Neural crest cell (in vitro differentiated cells): ENCODE results near the gene WNK2. TPM values are rescaled to one million over a fixed set of nuclear protein-coding genes. Genes with fewer than 3 reads are reported as not detected.

Experiments used
- DNase-seq: peaks from one replicate; pipeline ENCODE4 v3.0.0; 2021; ENCODE audit warnings: low read depth, mixed read lengths, low spot score
- H3K27ac Mint-ChIP-seq: one replicate; pipeline ENCODE4 v1.8.0; 2021; ENCODE audit warnings: mild to moderate bottlenecking, mixed read lengths; ENCODE audit not compliant: unreplicated experiment
- H3K27me3 Mint-ChIP-seq: 2 replicates; pipeline ENCODE4 v1.8.0; 2021; ENCODE audit warnings: low read depth, mild to moderate bottlenecking, mixed read lengths
- H3K36me3 Mint-ChIP-seq: 2 replicates; pipeline ENCODE4 v1.8.0; 2021; ENCODE audit warnings: low read depth, mild to moderate bottlenecking, mixed read lengths
- H3K4me1 Mint-ChIP-seq: 2 replicates; pipeline ENCODE4 v1.8.0; 2021; ENCODE audit warnings: mixed read lengths
- H3K4me3 Mint-ChIP-seq: one replicate; pipeline ENCODE4 v1.8.0; 2021; ENCODE audit warnings: mild to moderate bottlenecking, mixed read lengths
- H3K9me3 Mint-ChIP-seq: 2 replicates; pipeline ENCODE4 v1.8.0; 2021; ENCODE audit warnings: mixed read lengths
- CTCF ChIP-seq: fragments of 200-600 bp; sonication (generic); conservative IDR thresholded peaks from 2 replicates; pipeline ENCODE4 v1.5.0; 2021; ENCODE audit warnings: antibody characterized with exemption, mild to moderate bottlenecking
- total RNA-seq: library from RNA; stranded (reverse); gene quantifications from 2 replicates; pipeline ENCODE4 v1.2.1, GENCODE V29; 2021

Gene WNK2
- total RNA-seq, 1 donor from 2014 or later: 27.8 TPM

DNA sequence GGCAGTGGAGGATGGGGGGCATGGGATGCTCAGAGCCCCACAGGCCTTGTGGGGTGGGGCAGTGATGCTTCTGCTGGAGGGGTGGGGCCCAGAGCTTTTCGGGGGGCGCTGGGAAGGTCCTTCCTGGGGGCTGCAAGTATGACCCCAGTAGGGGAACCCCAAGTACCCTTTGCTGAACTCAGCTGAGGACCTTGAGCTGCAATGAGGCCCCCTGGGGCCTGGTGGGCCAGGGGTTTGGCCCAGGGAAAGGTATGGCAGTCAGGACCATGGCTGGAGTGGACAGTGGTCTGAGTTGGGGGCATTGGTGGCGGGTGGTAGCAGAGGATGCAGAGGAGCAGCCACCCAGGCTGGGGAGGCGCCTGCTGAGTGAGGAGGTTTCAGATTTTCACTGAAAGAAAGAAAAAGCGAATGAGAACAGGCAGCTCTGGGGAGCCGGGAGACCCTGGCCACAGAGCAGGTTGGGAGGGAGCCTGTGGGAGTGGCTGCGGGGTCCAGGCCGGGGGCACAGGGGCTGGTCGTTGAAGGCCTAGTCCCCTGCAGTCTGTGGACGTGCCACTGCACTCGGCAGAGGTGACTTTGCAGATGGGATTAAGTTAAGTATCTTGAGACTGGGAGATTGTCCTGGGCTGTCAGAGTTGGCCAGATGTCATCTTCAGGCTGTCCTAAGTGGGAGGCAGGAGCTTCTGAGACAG is 19.2 kb downstream of the WNK2 start:
- Mint-ChIP-seq H3K4me3 (peak overlapping the region; percentile 8), H3K9me3 (no peaks in the 10 kb centered on the region), H3K4me1 (peaks cover 65% of the 10 kb centered on the region), H3K36me3 (no peaks in the 10 kb centered on the region), H3K27me3 (peaks cover 3% of the 10 kb centered on the region), H3K27ac (no peak overlapping the region)
- no peak for TF ChIP-seq CTCF
- no peak for DNase-seq

GRCh38 chr9:93203718-93204469 is 20.0 kb downstream of the WNK2 start:
- H3K9me3 Mint-ChIP-seq: peaks cover 3% of the 10 kb centered on the region
- DNase-seq: no peak
- no peak for TF ChIP-seq CTCF
- H3K4me3 Mint-ChIP-seq: peak overlapping the region; percentile 15
- peaks cover 72% of the 10 kb centered on the region for H3K4me1 Mint-ChIP-seq
- no peaks in the 10 kb centered on the region for H3K36me3 Mint-ChIP-seq
- peaks cover 3% of the 10 kb centered on the region for H3K27me3 Mint-ChIP-seq
- no peak overlapping the region for H3K27ac Mint-ChIP-seq

GRCh38 chr9:93204470-93205043 is 20.6 kb downstream of the WNK2 start:
- H3K27me3 Mint-ChIP-seq: peaks cover 3% of the 10 kb centered on the region
- peak overlapping the region; percentile 45 for H3K4me3 Mint-ChIP-seq
- no peak overlapping the region for H3K27ac Mint-ChIP-seq
- H3K4me1 Mint-ChIP-seq: peaks cover 72% of the 10 kb centered on the region
- peaks cover 3% of the 10 kb centered on the region for H3K9me3 Mint-ChIP-seq
- TF ChIP-seq CTCF: no peak
- no peaks in the 10 kb centered on the region for H3K36me3 Mint-ChIP-seq
- no peak for DNase-seq

GRCh38 chr9:93205045-93205768 is 21.3 kb downstream of the WNK2 start:
- Mint-ChIP-seq H3K36me3 (no peaks in the 10 kb centered on the region), H3K9me3 (peaks cover 3% of the 10 kb centered on the region), H3K27me3 (peaks cover 3% of the 10 kb centered on the region), H3K4me1 (peaks cover 72% of the 10 kb centered on the region), H3K27ac (peak overlapping the region; percentile 75), H3K4me3 (peak overlapping the region; percentile 45)
- no peak for TF ChIP-seq CTCF
- no peak for DNase-seq

DNA sequence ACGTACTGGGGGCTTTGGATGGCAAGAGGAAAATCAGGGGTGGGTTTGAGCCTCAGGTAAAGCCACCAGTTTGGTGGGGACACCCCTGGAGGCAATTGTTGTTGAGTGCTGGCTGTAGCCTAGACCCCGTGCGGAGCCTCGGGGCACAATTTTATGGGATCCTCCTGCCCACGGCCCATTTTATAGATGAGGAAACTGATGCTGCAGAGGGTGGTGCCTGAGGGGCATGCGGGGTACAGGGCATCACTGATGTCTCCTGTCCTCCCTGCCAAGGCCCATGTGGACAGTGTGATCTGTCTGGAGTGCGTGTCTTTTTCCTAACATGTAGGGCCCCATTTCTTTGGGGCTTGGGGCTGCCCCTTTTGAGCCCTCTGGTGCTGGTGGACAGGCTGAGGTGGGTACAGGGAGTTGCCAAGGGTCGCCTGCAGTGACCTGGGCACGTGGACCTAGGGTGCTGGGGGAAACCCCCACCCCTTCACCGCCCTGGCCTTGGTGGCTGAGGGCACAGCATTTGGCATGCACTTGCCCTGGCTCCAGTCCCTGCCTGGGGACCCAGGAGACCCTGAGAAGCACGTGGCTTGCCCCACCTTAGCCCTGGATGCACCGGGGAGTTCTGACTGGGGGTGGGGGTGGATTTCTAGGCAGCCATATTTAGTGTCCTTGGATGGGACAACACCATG is 22.1 kb downstream of the WNK2 start:
- no peak for DNase-seq
- peak overlapping the region; percentile 39 for H3K4me3 Mint-ChIP-seq
- TF ChIP-seq CTCF: no peak
- peaks cover 66% of the 10 kb centered on the region for H3K4me1 Mint-ChIP-seq
- peaks cover 3% of the 10 kb centered on the region for H3K9me3 Mint-ChIP-seq
- H3K36me3 Mint-ChIP-seq: no peaks in the 10 kb centered on the region
- peak overlapping the region; percentile 75 for H3K27ac Mint-ChIP-seq
- H3K27me3 Mint-ChIP-seq: no peaks in the 10 kb centered on the region
